Lower leg skin (tissue), 4 donors: ENCODE results near the gene PER3. TPM values are rescaled to one million over a fixed set of nuclear protein-coding genes. Genes with fewer than 3 reads are reported as not detected.

Source experiments
- DNase-seq, 2 donors: peaks; one replicate each; pipeline ENCODE4 v3.0.0-alpha.2; 2019; ENCODE audit warnings: low spot score in 2 of 2
- H3K4me3 ChIP-seq: fragments of 200-600 bp; sonication (generic); 2 replicates; pipeline ENCODE4 v1.5.1; 2017; ENCODE audit warnings: mild to moderate bottlenecking, low read depth; ENCODE audit not compliant: poor library complexity, severe bottlenecking
- CTCF ChIP-seq, 3 donors: fragments of 450-650 bp; IDR thresholded peaks; one replicate each; pipeline ENCODE4 v1.5.1; 2016; ENCODE audit warnings: antibody characterized with exemption in 3 of 3, mild to moderate bottlenecking in 3 of 3, moderate library complexity in 2 of 3
- POLR2A ChIP-seq, 2 donors: fragments of 450-650 bp; IDR thresholded peaks; one replicate each; pipeline ENCODE4 v1.6.1; 2016 to 2017; ENCODE audit warnings: antibody characterized with exemption in 2 of 2, mild to moderate bottlenecking in 1 of 2, moderate library complexity in 1 of 2
- WGBS, 2 donors: methylation state at CpG; one replicate each; pipeline ENCODE4 v1.1.5; 2018; 5-methylcytosine and 5-hydroxymethylcytosine counted together
- intact Hi-C: fragments of 100-400 bp; cut with DNase I; formaldehyde crosslinking; loops from one replicate; pipeline ENCODE4 v1.15.0; 2023; ENCODE audit warnings: low total_unique reads
- total RNA-seq, 4 donors: library from RNA; depleted of rRNA; stranded (reverse); fragments of >200 nt; gene quantifications; one replicate each; pipeline ENCODE4 v1.1.0, GENCODE V29; 2016

Gene PER3
- total RNA-seq, 4 donors from 2014 or later: 14.3 to 22.5 (median 19.3) TPM

DNA sequence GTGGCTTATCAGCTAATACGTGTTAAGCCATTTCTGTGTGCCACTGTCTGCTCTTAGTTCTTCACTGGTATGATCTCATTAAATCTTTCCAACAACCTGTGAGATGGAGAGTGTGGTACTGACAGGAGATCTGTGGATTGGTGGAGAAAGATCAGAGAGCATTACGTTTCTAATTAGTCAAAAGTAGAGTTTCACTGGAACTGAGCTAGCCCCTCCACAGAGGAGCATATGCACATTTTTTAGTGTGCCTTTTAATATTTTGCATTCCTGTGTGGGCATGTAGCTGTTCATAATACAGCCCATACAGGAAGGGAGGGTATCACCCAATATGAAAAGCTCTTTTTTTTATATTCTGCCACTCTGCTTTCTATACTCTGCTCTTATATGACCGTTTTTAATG is 37.2 kb downstream of the PER3 start:
- no peak overlapping the region for H3K4me3 ChIP-seq
- no peak for DNase-seq
- 70 to 82% methylated on average over 3 of the region's 3 CpGs for WGBS, 2 donors
- intact Hi-C loops: no loop called here
- TF ChIP-seq POLR2A (IDR thresholded peaks at IDR 0.05) (no peak), CTCF (IDR thresholded peaks at IDR 0.05) (no peak)

DNA sequence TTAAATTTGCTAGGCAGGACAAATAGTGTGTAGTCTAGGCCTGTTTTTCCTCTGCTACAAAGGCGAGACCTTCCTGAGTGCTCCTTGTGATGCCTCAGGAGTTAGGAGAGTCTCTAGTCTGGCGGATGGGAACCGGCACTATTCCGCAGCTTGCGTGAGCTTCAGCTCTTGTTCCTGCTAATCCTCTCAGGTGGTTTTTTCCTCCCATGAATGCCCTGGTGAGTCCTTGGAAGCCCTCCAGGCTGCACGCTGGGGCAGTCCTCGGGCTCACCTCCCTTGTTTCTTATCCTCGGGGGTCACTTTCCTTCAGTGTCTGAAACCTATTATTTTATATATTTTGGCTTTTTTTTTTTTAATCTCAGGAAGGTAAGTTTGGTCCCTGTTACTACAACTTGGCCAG is 40.6 kb downstream of the PER3 start:
- TF ChIP-seq POLR2A (IDR thresholded peaks at IDR 0.05) (no peak), CTCF (IDR thresholded peaks at IDR 0.05) (no peak)
- no peak for DNase-seq
- WGBS, 2 donors: 93 to 94% methylated on average over 8 of the region's 8 CpGs
- H3K4me3 ChIP-seq: no peak overlapping the region
- intact Hi-C loops: no loop called here

DNA sequence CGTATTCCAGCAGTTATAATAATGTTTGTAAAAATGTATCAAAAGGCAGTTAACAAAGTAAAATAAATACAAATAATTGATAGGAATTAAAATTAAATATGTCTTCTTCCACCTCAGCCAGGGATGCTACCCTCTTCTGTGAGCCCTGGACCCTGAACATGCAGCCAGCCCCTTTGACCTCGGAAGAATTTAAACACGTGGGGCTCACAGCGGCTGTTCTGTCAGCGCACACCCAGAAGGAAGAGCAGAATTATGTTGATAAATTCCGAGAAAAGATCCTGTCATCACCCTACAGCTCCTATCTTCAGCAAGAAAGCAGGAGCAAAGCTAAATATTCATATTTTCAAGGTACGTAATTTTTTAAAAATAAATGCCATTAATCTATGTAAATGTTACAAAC is 42.3 kb downstream of the PER3 start:
- WGBS, 2 donors: 85 to 88% methylated on average over 7 of the region's 7 CpGs
- no peak for DNase-seq
- H3K4me3 ChIP-seq: no peak overlapping the region
- intact Hi-C loops: no loop called here
- no peak for TF ChIP-seq POLR2A (IDR thresholded peaks at IDR 0.05)
- TF ChIP-seq CTCF (IDR thresholded peaks at IDR 0.05): no peak

DNA sequence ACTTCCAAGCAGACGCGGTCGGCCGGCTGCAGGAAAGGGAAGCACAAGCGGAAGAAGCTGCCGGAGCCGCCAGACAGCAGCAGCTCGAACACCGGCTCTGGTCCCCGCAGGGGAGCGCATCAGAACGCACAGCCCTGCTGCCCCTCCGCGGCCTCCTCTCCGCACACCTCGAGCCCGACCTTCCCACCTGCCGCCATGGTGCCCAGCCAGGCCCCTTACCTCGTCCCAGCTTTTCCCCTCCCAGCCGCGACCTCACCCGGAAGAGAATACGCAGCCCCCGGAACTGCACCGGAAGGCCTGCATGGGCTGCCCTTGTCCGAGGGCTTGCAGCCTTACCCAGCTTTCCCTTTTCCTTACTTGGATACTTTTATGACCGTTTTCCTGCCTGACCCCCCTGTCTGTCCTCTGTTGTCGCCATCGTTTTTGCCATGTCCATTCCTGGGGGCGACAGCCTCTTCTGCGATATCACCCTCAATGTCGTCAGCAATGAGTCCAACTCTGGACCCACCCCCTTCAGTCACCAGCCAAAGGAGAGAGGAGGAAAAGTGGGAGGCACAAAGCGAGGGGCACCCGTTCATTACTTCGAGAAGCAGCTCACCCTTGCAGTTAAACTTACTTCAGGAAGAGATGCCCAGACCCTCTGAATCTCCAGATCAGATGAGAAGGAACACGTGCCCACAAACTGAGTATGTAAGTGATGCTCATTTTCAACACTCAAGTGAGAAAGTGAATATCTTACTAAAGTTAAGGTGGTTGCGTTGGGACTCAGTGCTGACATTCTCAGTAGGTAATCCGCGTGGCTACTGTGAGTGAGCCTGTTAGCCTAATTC is 43.2 kb downstream of the PER3 start:
- no peak for DNase-seq
- WGBS, 2 donors: 83 to 90% methylated on average over 39 of the region's 39 CpGs
- intact Hi-C loops: no loop called here
- H3K4me3 ChIP-seq: no peak overlapping the region
- no peak for TF ChIP-seq CTCF (IDR thresholded peaks at IDR 0.05)
- TF ChIP-seq POLR2A (IDR thresholded peaks at IDR 0.05): no peak

- WGBS, 2 donors: 82 to 83% methylated on average over 3 of the region's 3 CpGs
- DNase-seq: no peak
- TF ChIP-seq CTCF (IDR thresholded peaks at IDR 0.05) (no peak), POLR2A (IDR thresholded peaks at IDR 0.05) (no peak)
- intact Hi-C loops: no loop called here
- H3K4me3 ChIP-seq: no peak overlapping the region
These were observed 47.4 kb downstream of the PER3 start for GRCh38 chr1:7831458-7831857.

- intact Hi-C loops: no loop called here
- no peak for DNase-seq
- TF ChIP-seq POLR2A (IDR thresholded peaks at IDR 0.05): no peak
- no peak for TF ChIP-seq CTCF (IDR thresholded peaks at IDR 0.05)
- H3K4me3 ChIP-seq: no peak overlapping the region
These were observed 48.9 kb downstream of the PER3 start for GRCh38 chr1:7833035-7833434.
